Panc1 (cell line): ENCODE measurements around the gene CFAP97D2.

ENCODE experiments used
- CTCF ChIP-seq: fragments of 450-650 bp; IDR thresholded peaks from 2 replicates; pipeline ENCODE4 v1.5.1; 2017; ENCODE audit warnings: mild to moderate bottlenecking
- POLR2AphosphoS5 ChIP-seq: IDR thresholded peaks from 2 replicates; pipeline ENCODE4 v1.6.1; 2012; ENCODE audit warnings: mild to moderate bottlenecking, low read depth, low read length, moderate library complexity
- SIN3A ChIP-seq: IDR thresholded peaks from 2 replicates; pipeline ENCODE4 v1.6.1; 2012; ENCODE audit warnings: low read depth, mild to moderate bottlenecking, low read length, moderate library complexity, borderline replicate concordance; ENCODE audit not compliant: insufficient read depth
- TF ChIP-seq, protein P1 (sequence below), 2 experiments: IDR thresholded peaks; 2 replicates each; pipeline ENCODE4 v1.6.1; 2011 to 2012; ENCODE audit warnings: low read depth in 2 of 2, control low read depth in 1 of 2, low read length in 1 of 2, mild to moderate bottlenecking in 1 of 2, moderate library complexity in 1 of 2; ENCODE audit not compliant: insufficient read depth in 1 of 2

- TF ChIP-seq POLR2AphosphoS5 (no peak), CTCF (no peak), SIN3A (no peak)
- TF ChIP-seq, protein P1, sequence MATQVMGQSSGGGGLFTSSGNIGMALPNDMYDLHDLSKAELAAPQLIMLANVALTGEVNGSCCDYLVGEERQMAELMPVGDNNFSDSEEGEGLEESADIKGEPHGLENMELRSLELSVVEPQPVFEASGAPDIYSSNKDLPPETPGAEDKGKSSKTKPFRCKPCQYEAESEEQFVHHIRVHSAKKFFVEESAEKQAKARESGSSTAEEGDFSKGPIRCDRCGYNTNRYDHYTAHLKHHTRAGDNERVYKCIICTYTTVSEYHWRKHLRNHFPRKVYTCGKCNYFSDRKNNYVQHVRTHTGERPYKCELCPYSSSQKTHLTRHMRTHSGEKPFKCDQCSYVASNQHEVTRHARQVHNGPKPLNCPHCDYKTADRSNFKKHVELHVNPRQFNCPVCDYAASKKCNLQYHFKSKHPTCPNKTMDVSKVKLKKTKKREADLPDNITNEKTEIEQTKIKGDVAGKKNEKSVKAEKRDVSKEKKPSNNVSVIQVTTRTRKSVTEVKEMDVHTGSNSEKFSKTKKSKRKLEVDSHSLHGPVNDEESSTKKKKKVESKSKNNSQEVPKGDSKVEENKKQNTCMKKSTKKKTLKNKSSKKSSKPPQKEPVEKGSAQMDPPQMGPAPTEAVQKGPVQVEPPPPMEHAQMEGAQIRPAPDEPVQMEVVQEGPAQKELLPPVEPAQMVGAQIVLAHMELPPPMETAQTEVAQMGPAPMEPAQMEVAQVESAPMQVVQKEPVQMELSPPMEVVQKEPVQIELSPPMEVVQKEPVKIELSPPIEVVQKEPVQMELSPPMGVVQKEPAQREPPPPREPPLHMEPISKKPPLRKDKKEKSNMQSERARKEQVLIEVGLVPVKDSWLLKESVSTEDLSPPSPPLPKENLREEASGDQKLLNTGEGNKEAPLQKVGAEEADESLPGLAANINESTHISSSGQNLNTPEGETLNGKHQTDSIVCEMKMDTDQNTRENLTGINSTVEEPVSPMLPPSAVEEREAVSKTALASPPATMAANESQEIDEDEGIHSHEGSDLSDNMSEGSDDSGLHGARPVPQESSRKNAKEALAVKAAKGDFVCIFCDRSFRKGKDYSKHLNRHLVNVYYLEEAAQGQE (IDR thresholded peaks at IDR 0.05; ENCODE audit: insufficient read depth in 1 of 2, low read depth in 2 of 2, low read length in 1 of 2): no peak
These were observed 65.6 kb downstream of the CFAP97D2 start for GRCh38 chr13:114244637-114245036.
